ENCODE results near the gene SLC30A2. TPM values are rescaled to one million over a fixed set of nuclear protein-coding genes. Genes with fewer than 3 reads are reported as not detected.

The SLC30A2 gene
- total and polyA plus RNA-seq, 9 of the 15 experiments (the other 6 are each of a cell fraction or from before 2014, with no cell fraction given), result 0.01 to 0.18 (median 0.06) TPM; not detected in 3

- TF ChIP-seq HMGN3 (IDR thresholded peaks at IDR 0.05; ENCODE audit: borderline replicate concordance, extremely low read depth, insufficient read length, low read depth, low read length) (peak; percentile 31), ZNF444 (CRISPR knock-in tag; IDR thresholded peaks at IDR 0.05) (no peak), TAF7 (tag; IDR thresholded peaks at IDR 0.05) (no peak), ZNF76 (CRISPR knock-in tag; IDR thresholded peaks at IDR 0.05; ENCODE audit: borderline replicate concordance) (no peak), EP400 (IDR thresholded peaks at IDR 0.05) (peak; percentile 47; the same call in 1 of the 2 replicates), TCF7L2 (IDR thresholded peaks at IDR 0.05; ENCODE audit: low read depth, low read length) (no peak), GATAD2B (IDR thresholded peaks at IDR 0.05; ENCODE audit: borderline replicate concordance) (no peak), DIDO1 (tag; IDR thresholded peaks at IDR 0.05; ENCODE audit: low read depth) (no peak), PHTF2 (CRISPR knock-in tag; IDR thresholded peaks at IDR 0.05) (no peak), HBP1 (CRISPR knock-in tag; IDR thresholded peaks at IDR 0.05) (no peak), TARDBP (IDR thresholded peaks at IDR 0.05) (0 out of 2 replicates have a peak, but pooled peaks have one; percentile 20), E2F3 (CRISPR knock-in tag; IDR thresholded peaks at IDR 0.05) (0 out of 2 replicates have a peak, but pooled peaks have one; percentile 19), SPI1 (IDR thresholded peaks at IDR 0.05; ENCODE audit: borderline replicate concordance, low read depth, low read length) (0 out of 2 replicates have a peak, but pooled peaks have one; percentile 16), SMAD2 (IDR thresholded peaks at IDR 0.05; ENCODE audit: low read depth, low read length) (no peak), ZBTB9 (CRISPR knock-in tag; IDR thresholded peaks at IDR 0.05) (no peak), RREB1 (CRISPR knock-in tag; IDR thresholded peaks at IDR 0.05) (no peak), ZC3H11A (IDR thresholded peaks at IDR 0.05; ENCODE audit: low read depth, low read length) (no peak)
- TF ChIP-seq, protein P1, sequence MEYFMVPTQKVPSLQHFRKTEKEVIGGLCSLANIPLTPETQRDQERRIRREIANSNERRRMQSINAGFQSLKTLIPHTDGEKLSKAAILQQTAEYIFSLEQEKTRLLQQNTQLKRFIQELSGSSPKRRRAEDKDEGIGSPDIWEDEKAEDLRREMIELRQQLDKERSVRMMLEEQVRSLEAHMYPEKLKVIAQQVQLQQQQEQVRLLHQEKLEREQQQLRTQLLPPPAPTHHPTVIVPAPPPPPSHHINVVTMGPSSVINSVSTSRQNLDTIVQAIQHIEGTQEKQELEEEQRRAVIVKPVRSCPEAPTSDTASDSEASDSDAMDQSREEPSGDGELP (CRISPR knock-in tag; IDR thresholded peaks at IDR 0.05; ENCODE audit: borderline replicate concordance), result peak; percentile 38; the same call in 1 of the 2 replicates
These were observed 48.9 kb upstream of the SLC30A2 start (continued) for GRCh38 chr1:26094677-26095383.
